ENCODE measurements around the gene OPRM1.

OPRM1 gene

DNA sequence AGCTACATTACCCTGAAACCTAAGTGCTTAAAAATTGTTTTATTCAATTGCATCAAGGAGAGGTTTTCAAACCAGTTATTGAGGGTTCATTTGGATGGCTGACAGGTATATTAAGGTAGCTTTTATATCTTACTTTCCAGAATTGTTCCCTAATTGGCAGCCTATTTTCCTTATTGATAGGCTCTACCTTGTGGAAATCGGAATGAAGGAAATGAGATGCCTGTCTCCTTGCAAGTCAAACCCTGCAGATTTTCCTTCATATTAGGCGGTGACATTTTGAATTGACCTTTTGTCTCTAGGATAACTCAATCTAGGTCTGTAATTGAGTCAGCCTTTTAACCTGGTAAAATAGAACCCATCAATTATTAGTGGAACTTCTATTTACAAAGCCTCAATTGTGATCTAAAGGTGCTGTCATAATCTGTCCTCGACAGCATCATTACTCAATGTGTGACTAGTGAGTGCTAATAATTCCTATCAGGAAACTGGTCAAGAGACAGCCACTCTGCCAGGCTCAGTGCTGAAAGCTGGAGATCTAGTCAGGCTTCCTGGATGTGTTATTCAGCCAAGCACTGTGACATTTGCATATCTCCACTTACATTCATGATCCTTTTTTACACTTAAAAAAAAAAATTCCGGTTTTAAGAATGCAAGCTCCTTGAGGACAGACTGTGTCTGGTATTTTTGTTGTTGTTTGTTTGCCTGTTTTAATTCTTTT is 20.1 kb downstream of the OPRM1 start:
- Histone ChIP-seq H3K36me3 (ENCODE audit: insufficient read depth, low read length) (no peaks in the 10 kb centered on the region), H3K27ac (ENCODE audit: low read length) (no peak overlapping the region), H3K27me3 (ENCODE audit: insufficient read depth, low read length, poor library complexity) (no peaks in the 10 kb centered on the region), H3K79me2 (ENCODE audit: insufficient read depth, low read length) (no peaks in the 10 kb centered on the region), H3K4me1 (ENCODE audit: insufficient read depth, low read length) (no peaks in the 10 kb centered on the region), H3K4me3 (ENCODE audit: low read depth in 1 of 2, low read length in 2 of 2) (no peak overlapping the region), H3K9me3 (ENCODE audit: insufficient read depth, low read length, severe bottlenecking) (no peaks in the 10 kb centered on the region), H3K9ac (ENCODE audit: low read depth, low read length) (no peak overlapping the region), H2AFZ (ENCODE audit: low read depth, low read length) (no peak overlapping the region), H4K20me1 (ENCODE audit: insufficient read depth, low read length) (no peaks in the 10 kb centered on the region), H3K4me2 (ENCODE audit: insufficient read depth, low read length) (no peak overlapping the region)
- DNase-seq (no peak), ATAC-seq (ENCODE audit: insufficient read depth, low read depth) (no peak)
- TF ChIP-seq, protein P1, sequence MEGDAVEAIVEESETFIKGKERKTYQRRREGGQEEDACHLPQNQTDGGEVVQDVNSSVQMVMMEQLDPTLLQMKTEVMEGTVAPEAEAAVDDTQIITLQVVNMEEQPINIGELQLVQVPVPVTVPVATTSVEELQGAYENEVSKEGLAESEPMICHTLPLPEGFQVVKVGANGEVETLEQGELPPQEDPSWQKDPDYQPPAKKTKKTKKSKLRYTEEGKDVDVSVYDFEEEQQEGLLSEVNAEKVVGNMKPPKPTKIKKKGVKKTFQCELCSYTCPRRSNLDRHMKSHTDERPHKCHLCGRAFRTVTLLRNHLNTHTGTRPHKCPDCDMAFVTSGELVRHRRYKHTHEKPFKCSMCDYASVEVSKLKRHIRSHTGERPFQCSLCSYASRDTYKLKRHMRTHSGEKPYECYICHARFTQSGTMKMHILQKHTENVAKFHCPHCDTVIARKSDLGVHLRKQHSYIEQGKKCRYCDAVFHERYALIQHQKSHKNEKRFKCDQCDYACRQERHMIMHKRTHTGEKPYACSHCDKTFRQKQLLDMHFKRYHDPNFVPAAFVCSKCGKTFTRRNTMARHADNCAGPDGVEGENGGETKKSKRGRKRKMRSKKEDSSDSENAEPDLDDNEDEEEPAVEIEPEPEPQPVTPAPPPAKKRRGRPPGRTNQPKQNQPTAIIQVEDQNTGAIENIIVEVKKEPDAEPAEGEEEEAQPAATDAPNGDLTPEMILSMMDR (IDR thresholded peaks at IDR 0.05; ENCODE audit: borderline replicate concordance, extremely low read depth, low read length, poor library complexity, severe bottlenecking), result no peak

- H4K20me1 ChIP-seq (ENCODE audit: insufficient read depth, low read length), result no peaks in the 10 kb centered on the region
Measured at GRCh38 chr6:154060076-154060475, 21.0 kb downstream of the OPRM1 start.

DNA sequence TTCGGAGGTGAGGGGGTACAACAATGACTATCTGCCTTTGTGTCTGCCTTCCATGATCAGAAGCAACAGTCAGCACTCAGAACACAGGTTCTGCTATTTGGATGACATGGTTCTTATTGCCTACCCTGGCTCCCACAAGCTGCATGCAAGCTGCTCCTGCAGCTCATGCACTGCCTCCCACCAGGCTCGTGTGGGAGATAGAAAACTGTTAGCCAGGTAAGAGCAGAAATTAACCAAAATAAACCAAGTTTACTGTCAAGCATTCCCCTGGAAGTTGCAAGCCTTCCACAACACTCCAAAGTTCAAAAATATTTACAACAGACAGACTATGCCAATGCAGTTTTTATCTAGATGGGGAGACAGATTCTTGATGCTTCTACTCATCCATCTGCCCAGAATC is 31.0 kb downstream of the OPRM1 start:
- H3K36me3 ChIP-seq (ENCODE audit: insufficient read depth, low read length), result no peaks in the 10 kb centered on the region

More at GRCh38 chr6:154060076-154060475, 21.0 kb downstream of the OPRM1 start:
- no peaks in the 10 kb centered on the region for H3K4me1 ChIP-seq (ENCODE audit: insufficient read depth, low read length)
- H3K27me3 ChIP-seq (ENCODE audit: insufficient read depth, low read length, poor library complexity), result no peaks in the 10 kb centered on the region
- H3K4me3 ChIP-seq (ENCODE audit: low read depth in 1 of 2, low read length in 2 of 2), result no peak overlapping the region
- H3K27ac ChIP-seq (ENCODE audit: low read length), result no peak overlapping the region
- no peak overlapping the region for H3K9ac ChIP-seq (ENCODE audit: low read depth, low read length)
- TF ChIP-seq EZH2 (IDR thresholded peaks at IDR 0.05; ENCODE audit: borderline replicate concordance, low read depth, low read length, severe bottlenecking), result no peak
- TF ChIP-seq, protein P1 (IDR thresholded peaks at IDR 0.05; ENCODE audit: borderline replicate concordance, extremely low read depth, low read length, poor library complexity, severe bottlenecking), result no peak
- H2AFZ ChIP-seq (ENCODE audit: low read depth, low read length), result no peak overlapping the region
- H3K79me2 ChIP-seq (ENCODE audit: insufficient read depth, low read length), result no peaks in the 10 kb centered on the region
- no peaks in the 10 kb centered on the region for H3K36me3 ChIP-seq (ENCODE audit: insufficient read depth, low read length)
- H3K4me2 ChIP-seq (ENCODE audit: insufficient read depth, low read length), result no peak overlapping the region
- DNase-seq (no peak), ATAC-seq (ENCODE audit: insufficient read depth, low read depth) (no peak)
- no peaks in the 10 kb centered on the region for H3K9me3 ChIP-seq (ENCODE audit: insufficient read depth, low read length, severe bottlenecking)

More for the DNA sequence above, 31.0 kb downstream of the OPRM1 start:
- no peaks in the 10 kb centered on the region for H3K4me1 ChIP-seq (ENCODE audit: insufficient read depth, low read length)
- DNase-seq (no peak), ATAC-seq (ENCODE audit: insufficient read depth, low read depth) (no peak)
- H3K27me3 ChIP-seq (ENCODE audit: insufficient read depth, low read length, poor library complexity), result no peaks in the 10 kb centered on the region
- no peak overlapping the region for H3K27ac ChIP-seq (ENCODE audit: low read length)
- no peaks in the 10 kb centered on the region for H4K20me1 ChIP-seq (ENCODE audit: insufficient read depth, low read length)
- H3K79me2 ChIP-seq (ENCODE audit: insufficient read depth, low read length), result no peaks in the 10 kb centered on the region
- H3K4me3 ChIP-seq (ENCODE audit: low read depth in 1 of 2, low read length in 2 of 2), result no peak overlapping the region
- H3K9ac ChIP-seq (ENCODE audit: low read depth, low read length), result no peak overlapping the region
- no peak overlapping the region for H3K4me2 ChIP-seq (ENCODE audit: insufficient read depth, low read length)
- H2AFZ ChIP-seq (ENCODE audit: low read depth, low read length), result no peak overlapping the region
- TF ChIP-seq, protein P1 (IDR thresholded peaks at IDR 0.05; ENCODE audit: borderline replicate concordance, extremely low read depth, low read length, poor library complexity, severe bottlenecking), result no peak
- TF ChIP-seq EZH2 (IDR thresholded peaks at IDR 0.05; ENCODE audit: borderline replicate concordance, low read depth, low read length, severe bottlenecking), result no peak
- H3K9me3 ChIP-seq (ENCODE audit: insufficient read depth, low read length, severe bottlenecking), result no peaks in the 10 kb centered on the region
